ENCODE data around the gene DSCAM. TPM values are rescaled to one million over a fixed set of nuclear protein-coding genes. Genes with fewer than 3 reads are reported as not detected.

DSCAM gene
- total RNA-seq, 1 donor from 2014 or later: not detected

DNA sequence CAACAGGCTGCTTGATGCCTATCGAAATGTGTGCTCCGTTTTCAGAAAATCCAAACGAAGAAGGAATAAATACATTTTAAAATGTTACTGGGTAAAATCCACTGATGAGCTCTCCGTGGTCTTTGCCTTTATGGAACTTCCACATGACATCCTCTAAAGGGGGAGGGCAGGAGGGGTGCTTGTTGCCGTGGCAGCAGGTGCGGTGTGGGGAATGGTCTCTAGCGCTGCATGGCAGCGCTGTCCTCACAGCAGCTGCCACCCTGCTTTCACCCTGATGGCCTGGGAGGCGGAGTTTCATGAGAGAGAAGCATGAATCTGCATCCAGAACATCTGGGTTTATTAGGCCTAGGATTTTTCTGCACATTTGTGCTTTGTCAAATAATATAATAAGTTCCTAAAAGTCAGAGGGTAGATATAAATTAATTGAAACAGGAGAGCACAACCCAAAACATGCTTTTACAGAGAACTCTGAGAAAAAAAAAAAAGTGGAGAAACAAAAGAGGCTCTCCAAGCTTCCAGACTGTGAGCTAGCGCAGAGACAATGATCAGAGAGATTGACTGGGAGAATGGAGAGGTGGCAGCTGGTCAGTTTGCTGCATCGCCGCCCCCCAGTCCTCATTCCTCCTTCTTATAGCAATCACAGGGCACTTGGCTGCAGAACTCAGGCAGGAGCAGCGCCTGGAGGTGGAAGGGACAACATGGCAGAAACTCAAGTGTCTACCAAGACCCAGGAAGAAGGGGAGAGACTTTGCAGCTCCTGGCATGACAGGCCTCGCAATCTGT is 228.6 kb downstream of the DSCAM start:
- no peak for DNase-seq (ENCODE audit: low read depth in 2 of 2)

DNA sequence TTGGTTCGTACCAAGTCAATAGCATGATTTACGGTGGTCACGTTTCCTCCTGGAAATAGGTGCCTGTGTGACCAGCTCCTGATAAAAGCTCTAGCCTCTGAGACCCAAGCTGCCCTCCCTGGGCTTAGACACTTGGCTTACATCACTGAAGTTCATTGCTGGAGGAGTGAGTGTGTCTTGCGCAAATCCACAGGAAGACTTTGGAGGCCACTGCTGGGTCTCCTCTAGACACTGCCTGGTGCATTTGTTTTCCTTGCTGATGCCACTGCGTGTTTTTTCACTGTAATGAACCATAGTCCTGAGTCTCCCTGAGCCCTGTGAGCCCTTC is 230.6 kb downstream of the DSCAM start:
- no peak for DNase-seq (ENCODE audit: low read depth in 2 of 2)

DNA sequence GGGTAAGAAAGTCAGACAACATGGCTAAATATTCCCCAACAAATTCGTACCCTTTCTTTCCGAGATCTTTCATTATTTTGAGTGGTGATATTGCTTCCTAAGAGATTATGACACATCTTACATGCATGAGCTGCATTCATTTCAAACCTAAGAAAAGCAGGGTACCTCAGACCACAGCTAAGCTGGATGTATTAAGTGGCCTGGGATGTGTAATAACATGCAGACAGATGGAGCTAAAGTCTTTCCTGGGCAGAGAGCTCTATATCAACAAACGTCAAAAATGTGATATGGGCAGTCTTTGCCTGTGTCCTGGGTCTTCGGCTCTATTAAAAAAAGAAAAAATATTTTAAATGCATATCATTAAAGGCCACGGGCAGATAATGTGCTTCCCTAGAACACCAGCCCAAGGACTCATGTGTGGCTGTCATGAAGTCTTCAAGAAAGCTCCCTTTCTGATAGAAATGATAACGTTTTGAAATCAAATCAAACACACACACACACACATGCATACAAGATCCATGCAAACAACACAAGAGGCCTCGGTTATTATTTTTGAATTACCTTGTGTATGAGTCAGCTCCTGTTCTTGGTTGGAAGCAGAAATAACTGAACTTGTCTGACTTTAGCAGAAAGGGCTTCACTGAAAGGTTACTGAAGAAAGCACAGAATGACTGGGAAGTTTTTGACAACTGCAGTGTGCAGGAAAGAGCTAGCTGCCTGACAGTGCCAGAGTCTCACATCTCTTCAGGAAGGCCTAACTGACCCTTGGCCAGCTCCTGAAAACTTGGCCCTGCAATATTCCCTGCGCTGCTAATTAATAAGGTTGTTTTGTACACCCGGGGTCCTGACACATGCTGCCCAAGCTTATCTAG is 231.2 kb downstream of the DSCAM start:
- DNase-seq (ENCODE audit: low read depth in 2 of 2): no peak

DNA sequence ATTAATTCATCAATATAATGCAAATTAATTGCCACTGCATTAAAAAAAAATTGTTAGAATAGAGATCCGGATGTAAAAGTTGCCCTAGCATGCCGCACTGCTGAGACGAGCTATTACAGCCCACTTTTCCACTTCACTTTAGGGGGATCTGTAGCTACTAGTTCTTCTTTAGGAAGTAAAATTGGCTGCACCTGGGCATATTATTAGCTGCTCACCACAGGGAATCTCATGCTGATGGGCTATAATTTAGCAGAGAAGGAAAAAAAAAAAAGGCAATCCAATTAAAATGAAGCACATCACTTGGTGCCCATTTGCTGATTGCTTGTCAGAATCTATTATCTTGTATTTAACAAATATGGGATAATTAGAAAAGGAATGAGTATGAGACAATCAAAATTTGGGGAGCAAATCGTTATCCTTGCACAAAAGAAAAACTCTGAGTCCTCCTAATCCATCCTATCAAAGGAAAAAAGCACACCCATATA is 233.4 kb downstream of the DSCAM start:
- no peak for DNase-seq (ENCODE audit: low read depth in 2 of 2)

DNA sequence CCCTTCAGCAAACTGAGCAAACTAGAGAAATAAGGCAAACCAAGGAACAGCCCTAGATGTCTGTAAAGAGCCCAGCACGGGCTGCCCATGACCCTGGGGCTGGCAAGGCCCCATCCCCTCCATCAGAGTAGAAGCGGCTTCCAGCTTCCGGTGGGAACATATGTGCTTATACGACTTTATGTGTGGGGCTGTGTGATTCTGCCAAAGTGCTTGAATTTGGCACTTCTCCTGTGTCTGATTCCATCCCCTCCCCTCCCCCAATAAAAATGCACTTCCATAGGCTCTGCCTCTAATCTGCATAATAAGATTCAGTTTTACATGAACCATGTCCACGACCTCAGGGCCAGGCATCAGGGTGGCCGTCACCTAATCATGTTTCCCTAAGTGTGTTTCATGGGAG is 236.6 kb downstream of the DSCAM start:
- no peak for DNase-seq (ENCODE audit: low read depth in 2 of 2)

DNA sequence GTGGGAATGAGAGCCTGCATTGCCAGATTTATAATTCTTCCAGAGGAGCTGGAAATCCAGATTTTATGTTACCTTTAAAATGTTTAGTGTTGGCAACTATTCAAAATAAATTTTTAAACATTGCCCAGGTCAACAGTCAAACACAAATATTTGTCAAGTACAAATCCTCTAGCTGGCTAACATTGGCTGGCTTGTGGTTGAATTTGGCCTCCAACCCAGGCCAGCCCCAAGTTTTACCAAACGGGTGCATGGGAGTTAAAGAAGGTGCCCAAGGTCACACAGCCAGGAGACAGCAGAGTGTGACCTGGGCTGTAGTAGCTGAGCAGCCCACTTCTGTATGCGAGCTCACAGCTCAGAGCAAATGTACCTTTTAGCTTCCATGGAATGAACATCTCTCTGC is 240.6 kb downstream of the DSCAM start:
- no peak for DNase-seq (ENCODE audit: low read depth in 2 of 2)

DNA sequence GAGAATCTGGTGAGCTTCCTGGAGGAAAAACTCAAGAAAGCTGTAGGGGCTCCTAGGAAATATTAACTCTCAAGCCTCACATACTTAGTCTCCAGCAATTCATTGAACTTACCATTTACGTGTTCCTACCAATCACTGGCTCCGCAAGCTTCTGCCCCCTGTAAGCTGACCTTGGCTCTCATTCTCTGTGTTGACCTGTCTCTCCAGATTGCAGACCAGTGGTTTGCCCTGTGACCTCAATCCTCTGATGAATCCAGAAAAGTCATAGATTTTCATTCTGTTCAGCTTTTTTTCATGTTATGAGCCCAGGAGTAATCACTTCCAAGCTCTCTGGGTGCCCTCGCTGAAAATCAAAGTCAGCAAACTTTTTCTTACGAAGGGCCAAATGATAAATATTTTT is 241.9 kb downstream of the DSCAM start:
- DNase-seq (ENCODE audit: low read depth in 2 of 2): no peak

DNA sequence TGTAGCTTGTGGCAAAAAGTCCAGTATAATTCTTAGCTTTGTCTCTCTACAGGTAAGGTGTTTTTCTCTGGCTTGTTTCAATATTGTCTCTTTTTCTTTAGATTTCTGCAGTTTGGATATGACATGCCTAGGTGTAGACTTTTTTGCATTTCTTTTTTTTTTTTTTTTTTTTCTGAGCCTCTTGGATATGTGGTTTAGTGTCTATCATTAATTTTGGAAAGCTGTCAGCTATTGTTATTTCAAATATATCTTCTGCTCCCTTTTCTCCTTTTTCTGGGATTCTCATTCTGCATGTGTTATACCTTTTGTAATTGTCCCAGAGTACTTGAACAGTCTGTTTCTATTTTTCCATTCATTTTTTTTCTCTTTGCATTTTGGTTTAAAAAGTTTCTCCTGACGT is 243.2 kb downstream of the DSCAM start:
- DNase-seq (ENCODE audit: low read depth in 2 of 2): no peak

DNA sequence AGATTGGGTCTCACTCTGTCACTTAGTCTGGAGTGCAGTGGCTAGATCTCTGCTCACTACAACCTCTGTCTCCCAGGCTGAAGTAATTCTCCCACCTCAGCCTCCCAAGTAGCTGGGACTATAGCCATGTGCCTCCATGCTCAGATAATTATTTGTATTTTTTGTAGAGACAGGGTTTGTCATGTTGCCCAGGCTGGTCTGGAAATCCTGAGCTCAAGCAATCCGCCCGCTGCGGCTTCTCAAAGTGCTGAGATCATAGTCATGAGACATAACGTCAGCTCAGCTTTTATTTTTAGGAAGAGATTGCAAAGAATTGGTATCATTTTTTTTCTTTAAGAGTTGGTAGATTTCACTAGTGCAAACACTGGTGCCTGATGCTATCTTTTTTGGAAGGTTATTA is 244.9 kb downstream of the DSCAM start:
- no peak for DNase-seq (ENCODE audit: low read depth in 2 of 2)

DNA sequence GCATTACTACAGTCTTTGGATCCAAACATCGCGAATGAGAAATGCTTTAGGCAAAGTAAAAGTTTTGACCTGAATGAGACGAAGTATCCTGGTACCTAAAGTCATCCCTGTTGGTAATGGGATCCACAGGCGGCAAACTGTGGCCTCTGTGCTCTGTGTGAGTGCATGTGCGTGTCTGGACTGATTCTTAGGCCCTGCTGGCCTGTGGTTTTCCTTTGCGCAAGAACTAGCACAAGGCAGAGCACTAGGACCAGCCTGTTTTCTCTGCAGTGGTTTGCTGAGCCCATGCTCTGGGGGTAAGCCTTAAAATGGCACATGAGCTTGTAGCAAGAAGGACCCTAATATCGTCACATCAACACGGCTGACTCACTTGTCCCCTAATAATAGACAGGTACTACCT is 251.2 kb downstream of the DSCAM start:
- no peak for DNase-seq (ENCODE audit: low read depth in 2 of 2)

DNA sequence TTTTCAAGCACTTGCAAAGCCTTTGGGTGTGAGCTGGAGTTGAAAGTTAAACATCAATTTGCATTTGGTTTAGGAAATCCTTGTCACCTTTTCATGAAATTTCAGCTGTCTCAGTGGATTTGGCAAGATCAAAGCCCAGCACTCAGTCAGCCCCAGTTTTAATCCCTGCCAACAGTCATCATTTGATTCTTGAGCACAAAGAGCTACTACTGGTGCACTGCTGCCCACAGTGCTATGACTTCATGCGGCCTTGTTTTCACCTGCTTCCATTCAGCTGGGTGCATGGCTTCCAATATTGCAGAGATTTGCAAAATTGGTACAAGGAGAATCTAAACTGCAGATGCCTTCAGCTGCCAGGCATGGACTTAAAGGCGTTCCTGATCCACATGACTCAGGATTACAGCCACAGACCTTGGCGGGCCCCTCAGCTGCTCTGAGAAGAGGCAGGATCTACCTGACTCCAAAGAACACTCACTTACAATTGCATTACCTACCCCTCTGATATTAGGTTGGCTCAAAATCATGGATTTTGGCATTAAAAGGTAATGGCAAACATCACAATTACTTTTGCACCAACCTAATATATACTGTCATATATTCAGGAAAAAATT is 259.1 kb downstream of the DSCAM start:
- DNase-seq (ENCODE audit: low read depth in 2 of 2): no peak

DNA sequence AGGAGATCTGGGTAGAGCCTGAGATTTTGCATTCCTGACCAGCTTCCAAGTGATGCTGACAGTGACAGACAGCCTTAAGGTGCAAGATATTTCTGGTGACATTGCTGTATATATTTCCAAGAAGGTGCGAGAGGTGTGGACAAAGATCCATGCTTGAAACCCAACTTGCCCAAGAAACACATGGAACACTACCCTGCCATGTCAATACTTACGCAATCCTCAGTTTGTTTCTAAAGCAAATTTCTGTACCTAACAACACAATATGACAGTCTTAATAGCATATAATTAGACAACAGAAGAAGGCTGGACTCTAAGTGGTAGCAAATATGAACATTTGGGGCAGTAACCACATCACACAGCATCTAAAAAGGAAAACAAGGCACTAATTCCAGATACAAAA is 260.4 kb downstream of the DSCAM start:
- no peak for DNase-seq (ENCODE audit: low read depth in 2 of 2)

DNA sequence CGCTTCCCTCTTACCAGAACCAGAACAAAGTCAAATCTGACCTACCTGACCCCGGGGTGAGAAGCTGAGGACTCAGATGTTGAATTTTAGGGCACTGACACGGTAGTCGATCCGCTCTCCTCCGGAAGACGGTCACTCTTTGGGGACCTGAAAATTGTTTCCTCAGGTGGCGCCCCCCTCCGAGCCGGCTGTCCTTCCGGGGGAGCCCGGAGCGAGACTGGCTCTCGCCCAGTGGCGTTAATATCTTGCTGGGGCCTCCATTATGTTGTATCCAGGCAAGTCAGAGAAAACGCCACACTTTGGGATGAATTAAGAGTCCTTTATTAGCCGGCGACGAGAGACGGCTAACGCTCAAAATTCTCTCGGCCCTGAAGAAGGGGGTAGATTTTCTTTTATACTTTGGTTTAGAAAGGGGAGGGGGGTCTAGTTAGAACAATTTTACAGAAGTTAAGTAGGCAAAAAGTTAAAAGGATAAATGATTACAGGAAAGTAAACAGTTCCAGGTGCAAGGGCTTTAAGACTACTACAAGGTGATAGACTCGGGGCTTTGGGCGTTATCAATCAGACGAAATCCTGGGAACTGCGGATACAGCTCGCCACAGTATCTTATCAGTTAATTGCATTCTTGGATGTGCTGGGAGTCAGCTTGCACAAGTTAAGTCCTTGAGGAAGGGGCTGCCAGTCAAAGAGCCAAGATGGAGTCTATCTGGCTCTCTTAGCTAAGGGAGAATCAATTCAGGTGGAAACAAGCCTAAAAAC is 269.5 kb downstream of the DSCAM start:
- DNase-seq (ENCODE audit: low read depth in 2 of 2): no peak

DNA sequence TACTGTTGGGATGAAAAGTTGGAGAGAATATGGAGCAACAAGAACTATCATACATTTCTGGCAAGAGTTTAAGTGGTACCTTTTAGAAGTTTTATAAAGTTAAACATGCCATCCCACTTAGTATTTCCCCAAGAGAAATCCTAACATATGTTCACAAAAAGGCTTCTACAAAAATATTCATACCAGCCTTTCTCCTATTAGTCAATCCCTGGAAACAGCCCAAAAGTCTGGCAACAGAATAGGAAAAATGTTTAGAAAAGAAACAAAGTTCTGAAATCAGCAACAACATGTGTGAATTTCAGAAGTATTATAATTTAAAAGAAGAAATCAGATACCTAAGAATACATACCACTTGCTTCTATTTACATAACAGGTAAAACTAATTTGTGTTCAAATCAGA is 271.0 kb downstream of the DSCAM start:
- DNase-seq (ENCODE audit: low read depth in 2 of 2): no peak

DNA sequence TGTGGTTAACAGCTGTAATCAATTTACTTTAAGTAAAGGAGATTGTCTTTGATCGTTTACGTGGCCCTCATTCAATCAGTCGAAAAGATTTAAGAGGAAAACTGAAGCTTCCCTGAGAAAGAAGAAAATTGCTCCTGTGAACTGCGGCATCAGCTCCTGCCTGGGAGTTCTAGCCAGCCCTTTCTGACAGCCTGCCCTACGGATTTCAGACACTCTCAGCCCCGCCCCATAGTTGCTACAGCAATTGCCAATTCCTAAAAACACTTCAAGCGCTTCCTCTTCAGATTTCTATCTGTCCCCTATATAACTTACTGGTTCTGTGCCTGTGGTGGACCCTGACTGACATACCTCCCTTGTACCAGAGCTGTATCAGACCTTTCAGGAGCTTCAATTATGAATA is 277.6 kb downstream of the DSCAM start:
- no peak for DNase-seq (ENCODE audit: low read depth in 2 of 2)

DNA sequence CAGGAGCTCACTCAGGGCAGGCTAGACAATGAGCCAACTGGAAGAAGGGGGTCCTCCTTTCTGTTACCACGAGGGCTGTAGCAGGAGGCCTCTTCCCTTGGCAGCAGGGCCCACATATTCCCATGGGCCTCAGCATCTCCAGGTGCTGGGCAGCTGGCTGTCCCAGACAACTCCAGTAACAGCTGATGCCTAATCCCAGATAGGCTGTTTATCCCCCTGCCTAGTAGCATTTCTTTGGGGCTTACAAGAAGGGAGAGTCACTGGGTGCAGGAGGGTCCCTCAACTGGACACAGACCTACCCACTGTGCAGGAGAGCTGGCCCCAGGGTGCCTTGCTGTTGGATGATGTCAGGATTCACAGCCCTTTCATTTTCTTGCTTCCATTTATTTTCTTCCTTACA is 278.2 kb downstream of the DSCAM start:
- no peak for DNase-seq (ENCODE audit: low read depth in 2 of 2)

DNA sequence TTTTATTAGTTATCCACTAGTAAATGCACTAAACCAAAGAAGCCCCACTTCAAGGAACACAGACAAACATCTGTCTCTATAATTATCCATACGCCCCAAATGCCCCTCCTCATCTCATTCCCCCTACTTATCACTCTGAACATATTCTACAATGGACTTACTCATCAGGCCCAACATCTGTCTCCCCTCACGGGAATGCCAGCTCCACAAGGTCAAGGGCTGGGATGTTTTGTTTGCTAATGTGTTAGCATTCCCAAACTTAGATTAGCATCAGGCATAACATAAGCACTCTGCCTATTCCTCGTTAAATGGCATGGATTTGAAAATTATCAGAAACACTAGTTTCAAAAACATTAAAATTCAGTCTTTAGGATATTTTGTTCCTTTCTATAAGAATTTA is 279.5 kb downstream of the DSCAM start:
- no peak for DNase-seq (ENCODE audit: low read depth in 2 of 2)

DNA sequence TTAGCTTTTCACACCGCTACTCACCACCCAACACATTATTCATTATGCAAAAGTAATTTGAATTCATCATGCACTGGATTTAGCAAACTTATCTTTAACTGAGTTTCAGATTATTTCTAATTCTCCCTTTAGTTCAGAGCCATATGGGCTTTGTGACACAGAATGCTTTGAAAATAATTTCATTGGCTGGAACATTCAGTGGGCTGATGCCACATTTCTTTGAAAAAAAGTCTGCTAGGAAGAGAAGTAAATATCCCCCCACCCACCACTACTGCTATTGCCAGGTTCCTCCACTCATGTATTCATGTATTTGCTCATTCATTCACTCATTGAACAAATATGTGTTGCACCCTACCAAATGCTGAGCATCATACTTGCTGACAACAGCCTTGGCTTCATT is 280.5 kb downstream of the DSCAM start:
- no peak for DNase-seq (ENCODE audit: low read depth in 2 of 2)

DNA sequence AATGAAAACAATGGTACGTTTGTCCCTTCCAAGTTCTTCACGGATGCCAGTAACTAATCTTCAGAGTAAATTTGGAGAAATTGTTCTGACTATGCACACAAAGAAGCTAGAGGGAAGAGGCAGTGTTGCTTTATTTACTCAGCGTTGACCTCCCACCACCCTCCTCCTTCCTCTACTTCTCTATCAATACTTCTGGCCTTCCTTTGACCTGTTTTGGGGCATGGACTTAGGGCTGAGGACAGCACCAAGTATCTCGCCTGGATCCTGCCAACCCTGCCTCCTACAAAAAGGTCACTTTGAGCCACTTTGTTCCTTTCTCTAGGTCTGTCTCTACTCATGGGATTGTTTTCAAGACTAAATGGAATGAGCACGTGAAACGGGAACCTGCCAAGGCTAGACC is 282.6 kb downstream of the DSCAM start:
- no peak for DNase-seq (ENCODE audit: low read depth in 2 of 2)

DNA sequence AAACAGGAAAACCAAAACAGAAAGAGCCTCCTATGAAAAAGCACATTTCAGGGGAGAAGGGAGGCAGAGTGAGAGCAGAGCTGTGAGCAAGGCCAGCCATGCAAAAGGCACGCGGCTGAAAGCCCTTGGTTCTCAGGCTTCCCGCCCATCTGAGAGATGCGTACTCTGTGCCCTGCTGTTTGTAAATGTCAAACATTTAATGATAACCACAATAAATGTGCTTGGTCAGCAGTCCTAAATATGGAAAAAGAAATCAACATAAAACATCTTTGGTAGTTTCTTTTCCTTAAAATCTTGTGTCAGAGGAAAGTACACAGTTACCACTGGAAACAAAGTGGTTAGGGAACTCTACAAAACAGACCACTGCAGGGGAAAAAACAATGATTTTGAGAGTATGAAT is 283.1 kb downstream of the DSCAM start:
- no peak for DNase-seq (ENCODE audit: low read depth in 2 of 2)

DNA sequence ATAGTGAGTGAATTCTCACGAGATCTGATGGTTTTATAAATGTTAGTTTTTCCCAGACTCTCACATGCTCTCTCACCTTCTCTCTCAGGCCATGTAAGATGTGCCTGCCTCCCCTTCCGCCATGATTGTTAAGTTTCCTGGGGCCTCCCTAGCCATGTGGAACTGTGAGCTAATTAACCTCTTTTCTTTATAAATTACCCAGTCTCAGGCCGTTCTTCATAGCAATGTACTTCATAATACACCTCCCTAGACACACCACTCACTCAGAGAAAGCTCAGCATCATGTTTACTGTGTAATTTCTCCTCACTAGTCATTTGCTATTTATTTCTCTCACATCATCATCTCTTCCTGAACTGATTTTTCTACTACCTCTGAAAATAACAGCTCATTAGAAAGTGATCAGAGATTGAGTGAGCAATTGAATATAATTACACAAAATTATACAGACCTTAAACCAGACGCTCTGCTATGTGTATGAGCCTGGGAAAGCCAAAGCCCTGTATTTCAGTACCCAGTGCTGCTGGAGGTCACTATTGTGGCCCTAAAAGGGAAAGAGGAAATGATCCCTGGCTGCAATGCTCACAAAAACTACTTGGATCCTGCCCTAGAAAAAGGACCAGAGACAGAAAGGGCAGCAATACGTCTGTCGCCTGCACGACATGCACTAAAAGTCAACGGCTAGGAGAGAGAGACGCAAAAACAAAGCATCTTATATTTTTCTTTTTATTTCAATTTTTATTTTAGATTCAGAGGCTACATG is 284.5 kb downstream of the DSCAM start:
- DNase-seq (ENCODE audit: low read depth in 2 of 2): no peak

Measured in dermis microvascular lymphatic vessel endothelial cell (primary cell).